Hepatic stellate cell (primary cell): Measurements from ENCODE around the gene DDIT4.
A peak's percentile ranks its signal among the peaks of the same experiment; 100 is the strongest.
"Not testable (repeated sequence)": the region's sequence is repeated elsewhere in the genome, so short reads cannot be mapped to it uniquely, and the experiment has no call there.

ENCODE experiments used
- DNase-seq: peaks from one replicate; pipeline ENCODE4 v3.0.0; 2011; ENCODE audit warnings: low spot score

Gene DDIT4

GRCh38 chr10:72249176-72249862, 24.4 kb upstream of the DDIT4 start:
- not testable (repeated sequence) for DNase-seq

GRCh38 chr10:72250666-72251065, 23.1 kb upstream of the DDIT4 start:
- DNase-seq = no peak

GRCh38 chr10:72251635-72252034, 22.1 kb upstream of the DDIT4 start:
- DNase-seq = no peak

GRCh38 chr10:72252972-72253371, 20.8 kb upstream of the DDIT4 start:
- no peak for DNase-seq

GRCh38 chr10:72253578-72253977, 20.1 kb upstream of the DDIT4 start:
- no peak for DNase-seq

- peak; percentile 83 for DNase-seq
These were observed 18.7 kb upstream of the DDIT4 start for GRCh38 chr10:72254813-72255568.

- no peak for DNase-seq
These were observed 17.6 kb upstream of the DDIT4 start for GRCh38 chr10:72255977-72256729.

GRCh38 chr10:72257051-72257892, 16.5 kb upstream of the DDIT4 start:
- no peak for DNase-seq

GRCh38 chr10:72258617-72259016, 15.1 kb upstream of the DDIT4 start:
- DNase-seq = no peak

GRCh38 chr10:72259491-72260238, 14.1 kb upstream of the DDIT4 start:
- DNase-seq = no peak

GRCh38 chr10:72260239-72260975, 13.3 kb upstream of the DDIT4 start:
- peak; percentile 85 for DNase-seq

GRCh38 chr10:72260976-72261783, 12.5 kb upstream of the DDIT4 start:
- no peak for DNase-seq

GRCh38 chr10:72261784-72262404, 11.8 kb upstream of the DDIT4 start:
- DNase-seq = no peak

- DNase-seq = no peak
These were observed 10.0 kb upstream of the DDIT4 start for GRCh38 chr10:72263613-72264241.

GRCh38 chr10:72264536-72264935, 9.2 kb upstream of the DDIT4 start:
- no peak for DNase-seq

GRCh38 chr10:72265508-72265907, 8.2 kb upstream of the DDIT4 start:
- DNase-seq = no peak

- DNase-seq = no peak
These were observed 7.5 kb upstream of the DDIT4 start for GRCh38 chr10:72265990-72266865.

- DNase-seq = no peak
These were observed 6.3 kb upstream of the DDIT4 start for GRCh38 chr10:72267381-72267780.
